ENCODE results near the gene BMP5. TPM values are rescaled to one million over a fixed set of nuclear protein-coding genes. Genes with fewer than 3 reads are reported as not detected.
"Not testable (repeated sequence)": the region's sequence is repeated elsewhere in the genome, so short reads cannot be mapped to it uniquely, and the experiment has no call there.

The BMP5 gene
- polyA plus RNA-seq (2013, experiment 1 of 2; ENCODE audit: insufficient read length) = not detected
- 0.28 TPM for polyA plus RNA-seq (2013, experiment 2 of 2; ENCODE audit: insufficient read length)

DNA sequence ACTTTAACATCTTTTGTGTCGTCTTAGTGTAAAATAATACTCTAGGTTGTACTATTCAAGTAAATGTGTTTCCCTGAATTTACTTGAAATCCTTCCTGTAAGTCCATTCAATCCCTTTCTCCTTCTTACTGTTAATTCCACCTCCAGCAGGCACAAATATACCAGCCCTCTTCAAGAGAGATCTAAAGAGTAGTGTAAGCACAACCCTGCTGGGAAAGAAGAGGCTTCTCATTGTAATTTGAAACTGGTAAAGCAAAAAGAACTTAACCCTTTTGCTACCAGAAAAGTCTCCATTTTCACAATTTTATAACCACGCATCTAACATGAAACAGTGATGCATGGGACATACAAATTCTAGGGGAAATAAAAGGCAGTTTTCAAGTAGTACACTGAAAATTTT is at the start of gene BMP5:
Gene BMP5, minus strand, starts transcription at position 191 of the 400 bp plus-strand sequence. CDS start 725 bp downstream, outside the sequence.
- DNase-seq = no peak

GRCh38 chr6:55922406-55922805 is 47.0 kb upstream of the BMP5 start:
- no peak for DNase-seq

DNA sequence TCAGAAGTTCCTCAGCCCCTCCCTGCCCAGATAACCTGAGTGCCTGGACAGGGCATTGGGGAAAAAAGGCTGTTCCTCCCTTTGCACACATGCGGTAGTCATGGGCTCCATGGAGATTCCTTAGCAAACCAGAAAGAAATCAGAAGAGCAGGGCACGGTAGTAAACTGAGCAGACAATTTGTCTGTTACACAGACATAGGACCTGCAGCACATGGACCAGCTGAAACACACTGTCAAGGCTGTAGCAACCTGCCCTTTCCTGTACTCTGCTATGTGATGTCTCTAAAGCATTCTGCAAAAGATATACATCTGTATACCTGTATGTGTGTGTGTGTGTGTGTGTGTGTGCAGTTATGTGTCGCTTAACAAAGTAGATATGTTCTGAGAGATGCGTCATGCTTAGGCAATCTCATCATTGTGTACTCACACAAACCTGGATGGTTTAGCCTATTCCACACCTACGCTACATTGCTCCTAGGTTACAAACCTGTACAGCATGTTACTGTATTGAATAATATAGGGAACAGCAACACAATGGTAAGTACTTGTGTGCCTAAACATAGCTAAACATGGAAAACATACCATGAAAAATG is 44.4 kb upstream of the BMP5 start:
- no peak for DNase-seq

DNA sequence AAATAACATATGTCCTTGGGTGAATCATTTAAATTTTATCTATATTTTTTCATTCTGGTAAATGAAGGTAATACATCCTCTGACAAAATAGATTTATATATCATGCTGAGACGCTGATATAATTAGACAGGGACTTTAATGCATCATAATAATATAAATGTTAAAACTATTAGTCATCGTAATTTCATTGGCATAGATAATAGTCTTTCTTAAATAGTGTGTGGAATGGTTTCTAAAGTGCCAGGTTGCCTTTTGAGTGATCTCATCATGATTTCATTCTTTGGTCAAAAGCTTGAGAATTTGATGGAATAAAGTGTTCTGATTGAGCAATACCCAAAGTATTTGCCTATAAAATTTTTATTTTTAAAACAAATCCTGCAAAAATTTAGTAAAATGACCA is 43.2 kb upstream of the BMP5 start:
- DNase-seq = peak; percentile 39

- no peak for DNase-seq
These were observed 42.5 kb upstream of the BMP5 start for GRCh38 chr6:55917751-55918415.

DNA sequence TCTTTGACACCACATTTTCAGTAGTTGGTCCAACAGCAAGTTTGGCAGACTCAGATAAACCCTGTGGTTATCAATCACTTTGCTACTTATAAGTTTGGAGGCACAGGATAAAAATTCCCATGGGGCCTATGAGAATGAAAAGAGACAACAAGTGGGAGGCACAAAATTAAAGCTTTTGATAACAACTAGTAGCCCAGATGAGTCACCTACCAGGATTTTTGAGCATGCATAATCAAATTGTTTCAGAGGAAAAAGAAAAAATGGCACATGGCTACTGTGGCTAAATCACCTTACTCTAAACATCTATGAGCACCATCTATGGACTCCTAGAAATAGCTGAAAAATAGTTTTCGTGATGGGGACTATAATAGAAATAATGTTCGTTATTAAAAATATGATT is 40.8 kb upstream of the BMP5 start:
- DNase-seq = peak; percentile 22

GRCh38 chr6:55913228-55914195 is 38.1 kb upstream of the BMP5 start:
- DNase-seq = peak; percentile 1

DNA sequence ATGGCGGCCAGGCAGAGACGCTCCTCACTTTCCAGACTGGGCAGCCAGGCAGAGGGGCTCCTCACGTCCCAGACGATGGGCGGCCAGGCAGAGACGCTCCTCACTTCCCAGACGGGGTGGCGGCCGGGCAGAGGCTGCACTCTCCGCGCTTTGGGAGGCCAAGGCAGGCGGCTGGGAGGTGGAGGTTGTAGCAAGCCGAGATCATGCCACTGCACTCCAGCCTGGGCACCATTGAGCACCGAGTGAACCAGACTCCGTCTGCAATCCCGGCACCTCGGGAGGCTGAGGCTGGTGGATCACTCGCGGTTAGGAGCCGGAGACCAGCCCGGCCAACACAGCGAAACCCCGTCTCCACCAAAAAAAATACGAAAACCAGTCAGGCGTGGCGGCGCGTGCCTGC is 35.1 kb upstream of the BMP5 start:
- DNase-seq = not testable (repeated sequence)

DNA sequence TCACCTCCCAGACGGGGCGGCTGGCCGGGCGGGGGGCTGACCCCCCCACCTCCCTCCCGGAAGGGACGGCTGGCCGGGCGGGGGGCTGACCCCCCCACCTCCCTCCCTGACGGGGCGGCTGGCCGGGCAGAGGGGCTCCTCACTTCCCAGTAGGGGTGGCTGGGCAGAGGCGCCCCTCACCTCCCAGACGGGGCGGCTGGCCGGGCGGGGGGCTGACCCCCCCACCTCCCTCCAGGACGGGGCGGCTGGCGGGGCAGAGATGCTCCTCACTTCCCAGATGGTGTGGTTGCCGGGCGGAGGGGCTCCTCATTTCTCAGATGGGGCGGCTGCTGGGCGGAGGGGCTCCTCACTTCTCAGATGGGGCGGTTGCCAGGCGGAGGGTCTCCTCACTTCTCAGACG is 34.5 kb upstream of the BMP5 start:
- not testable (repeated sequence) for DNase-seq

GRCh38 chr6:55902796-55903195 is 27.4 kb upstream of the BMP5 start:
- DNase-seq = no peak

- DNase-seq = no peak
These were observed 26.4 kb upstream of the BMP5 start for GRCh38 chr6:55901765-55902270.

GRCh38 chr6:55898342-55898741 is 23.0 kb upstream of the BMP5 start:
- peak; percentile 26 for DNase-seq

DNA sequence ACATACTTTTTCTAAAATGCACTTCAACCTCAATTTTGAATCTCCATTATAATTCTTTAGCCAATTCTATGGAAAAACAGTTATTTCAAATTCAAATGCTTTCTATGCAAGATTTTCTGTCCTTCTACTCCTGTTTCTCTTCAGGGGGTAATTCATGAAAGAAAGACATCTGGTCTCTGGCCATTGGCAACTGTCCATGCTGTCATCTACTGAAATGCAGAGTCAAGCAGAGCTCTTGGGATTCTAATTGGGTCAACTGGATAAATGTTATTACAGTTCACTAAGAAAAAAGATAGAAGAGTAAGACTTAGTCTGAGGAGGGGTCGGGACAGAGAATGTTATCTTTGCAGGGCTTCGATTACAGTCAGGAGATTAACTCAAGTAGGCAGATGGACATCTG is 22.0 kb upstream of the BMP5 start:
- no peak for DNase-seq

DNA sequence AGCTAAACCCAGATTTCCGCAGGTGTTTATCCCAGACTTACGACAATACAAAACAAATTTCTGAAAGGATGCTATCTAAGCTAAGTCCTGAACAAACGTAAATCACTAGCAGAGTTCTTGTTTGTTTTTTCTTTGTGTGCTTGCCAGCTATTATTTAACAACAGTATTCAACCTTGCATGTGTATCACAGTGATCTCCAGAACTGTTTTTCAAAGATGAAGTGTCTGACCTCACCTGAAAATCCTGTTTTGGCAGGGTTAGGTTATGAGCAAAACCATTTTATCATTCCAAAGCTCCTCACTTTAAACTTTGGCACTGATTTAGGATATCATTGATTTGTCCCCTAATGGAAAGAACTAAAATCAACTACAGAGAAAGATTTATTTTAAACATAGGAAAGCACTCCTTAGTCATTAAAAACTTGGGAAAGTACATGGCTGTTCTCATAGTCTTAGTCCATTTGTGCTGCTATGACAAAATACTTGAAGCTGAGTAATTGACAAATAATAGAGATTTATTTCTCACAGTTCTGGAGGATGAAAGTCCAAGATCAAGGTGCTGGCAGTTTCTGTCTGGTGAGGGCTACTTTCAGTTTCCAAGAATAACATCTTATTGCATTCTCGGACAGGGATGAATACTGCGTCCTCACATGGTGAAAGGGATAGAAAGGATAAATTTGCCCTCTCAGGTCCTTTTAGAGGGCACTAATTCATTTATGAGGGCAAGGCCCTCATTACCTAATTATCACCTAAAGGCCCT is 20.8 kb upstream of the BMP5 start:
- no peak for DNase-seq

- no peak for DNase-seq
These were observed 17.5 kb upstream of the BMP5 start for GRCh38 chr6:55892749-55893357.

DNA sequence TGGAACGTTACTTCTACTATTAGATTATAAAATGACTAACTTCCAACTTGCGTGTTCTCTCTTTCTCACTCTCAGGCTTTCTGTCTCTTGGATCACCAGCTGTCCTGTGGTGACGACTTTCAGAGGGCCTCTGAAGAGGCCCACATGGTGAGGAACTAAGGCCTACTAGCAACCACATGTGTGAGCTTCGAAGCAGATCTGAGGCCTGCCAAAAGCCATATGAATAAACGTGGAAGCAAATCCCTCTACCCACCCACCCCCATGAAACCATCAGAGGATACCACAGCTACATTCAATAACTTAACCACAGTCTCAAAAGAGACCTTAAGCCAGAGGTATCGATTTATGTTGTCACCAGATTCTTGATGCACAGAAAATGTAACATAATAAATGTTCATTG is 13.5 kb upstream of the BMP5 start:
- DNase-seq = no peak

DNA sequence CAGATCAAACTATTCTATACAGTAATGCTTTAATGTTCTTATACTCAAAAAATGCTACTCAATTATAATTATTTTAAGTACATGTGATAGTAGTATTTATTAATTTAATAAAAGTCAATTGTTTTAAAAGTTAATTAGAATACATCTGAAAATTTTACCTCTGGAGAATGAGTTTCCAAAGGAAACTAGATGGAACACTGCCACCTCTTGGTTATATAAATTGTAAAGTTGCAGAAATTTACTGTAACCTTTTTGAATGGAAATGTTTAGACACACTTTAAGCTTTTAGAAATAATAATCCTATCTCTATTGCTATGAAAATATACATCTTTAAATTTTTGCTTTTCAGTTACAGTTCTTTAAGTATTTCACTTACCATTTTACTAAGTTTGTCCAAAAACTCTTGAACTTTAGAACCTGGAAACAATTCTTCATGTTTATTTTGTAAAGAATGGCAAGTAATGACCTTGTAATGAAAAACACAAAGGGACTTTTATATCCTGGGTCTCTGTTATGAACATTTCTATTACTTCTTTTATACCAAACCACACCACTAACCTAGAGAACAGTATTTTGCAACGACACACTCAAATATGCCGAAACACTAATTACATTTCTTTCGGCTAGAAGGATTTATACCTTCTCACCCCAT is 10.9 kb upstream of the BMP5 start:
- peak; percentile 13 for DNase-seq

DNA sequence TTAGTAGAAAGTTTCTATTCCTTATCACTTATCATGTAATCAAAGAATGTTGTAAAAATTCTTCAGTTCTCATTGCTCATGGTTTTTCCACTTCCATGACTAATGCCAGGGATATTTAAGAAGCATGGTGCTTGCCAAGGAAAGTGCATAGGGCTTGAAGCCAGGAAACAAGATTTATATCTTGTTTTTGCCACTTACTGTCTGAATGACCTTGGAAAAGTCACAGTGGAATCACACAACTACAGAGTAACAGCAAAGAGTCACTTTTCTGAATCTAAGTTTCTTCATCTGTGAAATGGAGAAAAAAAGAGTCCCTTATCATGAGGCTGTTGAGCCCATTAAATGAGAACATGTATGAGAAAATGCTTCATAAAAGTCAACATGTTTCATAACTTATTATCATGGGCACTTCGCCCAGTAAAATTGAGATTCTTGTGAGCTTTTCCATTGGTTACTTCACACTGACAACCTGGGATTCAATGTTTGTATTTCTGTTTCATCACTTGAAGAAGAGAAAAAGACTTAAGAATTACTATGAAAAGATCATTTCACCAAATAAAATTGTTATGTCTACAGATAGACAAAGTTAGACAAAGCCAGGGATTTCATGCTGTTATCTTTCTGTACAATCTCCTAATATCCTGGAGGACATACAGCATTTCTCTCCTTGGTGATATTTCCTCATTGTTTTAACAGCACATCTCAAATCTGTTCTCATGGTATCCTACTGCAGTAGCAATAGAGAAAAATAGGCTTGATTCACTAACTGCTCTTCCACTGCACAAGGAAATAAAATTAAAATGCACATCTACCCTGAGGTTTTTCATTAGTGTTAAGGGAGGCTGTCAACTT is 7.6 kb upstream of the BMP5 start:
- peak; percentile 73 for DNase-seq

- DNase-seq = no peak
These were observed 1.9 kb upstream of the BMP5 start for GRCh38 chr6:55877283-55877682.

DNA sequence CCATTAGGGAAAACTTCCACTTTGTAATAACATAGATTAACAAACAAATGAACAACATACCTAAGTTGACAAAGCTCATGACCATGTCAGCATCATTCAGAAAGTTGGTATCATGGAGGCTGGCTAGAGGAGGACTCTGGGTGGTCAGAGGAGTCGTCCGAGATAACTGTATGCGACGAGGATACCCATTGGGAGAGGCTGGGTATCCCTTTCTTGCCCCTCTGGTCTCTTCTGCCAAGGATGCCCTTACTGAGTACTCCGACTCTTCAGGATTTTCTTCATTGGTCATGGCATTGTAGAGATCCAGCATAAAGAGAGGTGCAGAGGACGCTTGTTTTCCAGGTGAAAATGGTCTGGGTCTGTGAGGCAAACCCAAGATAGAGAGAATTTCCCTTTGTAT is 1.1 kb downstream of the BMP5 start:
- DNase-seq = no peak

All from fibroblast of skin of scalp (primary cell).